Measurements from ENCODE around the gene CAMTA1. TPM values are rescaled to one million over a fixed set of nuclear protein-coding genes. Genes with fewer than 3 reads are reported as not detected.

CAMTA1 gene
- total RNA-seq, 2 donors from 2014 or later: 100 to 102 TPM

- Histone ChIP-seq H3K4me3 (no peak overlapping the region), H3K36me3 (no peaks in the 10 kb centered on the region), H3K4me1 (replicated peaks) (no peaks in the 10 kb centered on the region), H3K27ac (no peak overlapping the region), H3K9me3 (no peaks in the 10 kb centered on the region), H3K27me3 (replicated peaks; ENCODE audit: insufficient read depth) (no peaks in the 10 kb centered on the region)
- WGBS: 86% methylated on average over 2 of the region's 2 CpGs
- DNase-seq (ENCODE audit: low spot score): no peak
- TF ChIP-seq POLR2A (IDR thresholded peaks at IDR 0.05): no peak
- TF ChIP-seq POLR2AphosphoS5 (IDR thresholded peaks at IDR 0.05): no peak
- TF ChIP-seq, protein P1, sequence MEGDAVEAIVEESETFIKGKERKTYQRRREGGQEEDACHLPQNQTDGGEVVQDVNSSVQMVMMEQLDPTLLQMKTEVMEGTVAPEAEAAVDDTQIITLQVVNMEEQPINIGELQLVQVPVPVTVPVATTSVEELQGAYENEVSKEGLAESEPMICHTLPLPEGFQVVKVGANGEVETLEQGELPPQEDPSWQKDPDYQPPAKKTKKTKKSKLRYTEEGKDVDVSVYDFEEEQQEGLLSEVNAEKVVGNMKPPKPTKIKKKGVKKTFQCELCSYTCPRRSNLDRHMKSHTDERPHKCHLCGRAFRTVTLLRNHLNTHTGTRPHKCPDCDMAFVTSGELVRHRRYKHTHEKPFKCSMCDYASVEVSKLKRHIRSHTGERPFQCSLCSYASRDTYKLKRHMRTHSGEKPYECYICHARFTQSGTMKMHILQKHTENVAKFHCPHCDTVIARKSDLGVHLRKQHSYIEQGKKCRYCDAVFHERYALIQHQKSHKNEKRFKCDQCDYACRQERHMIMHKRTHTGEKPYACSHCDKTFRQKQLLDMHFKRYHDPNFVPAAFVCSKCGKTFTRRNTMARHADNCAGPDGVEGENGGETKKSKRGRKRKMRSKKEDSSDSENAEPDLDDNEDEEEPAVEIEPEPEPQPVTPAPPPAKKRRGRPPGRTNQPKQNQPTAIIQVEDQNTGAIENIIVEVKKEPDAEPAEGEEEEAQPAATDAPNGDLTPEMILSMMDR (IDR thresholded peaks at IDR 0.05): no peak
- intact Hi-C loops (cut with DNase I): no loop called here
Observed at GRCh38 chr1:6888870-6889269, 103.6 kb downstream of the CAMTA1 start.

DNA sequence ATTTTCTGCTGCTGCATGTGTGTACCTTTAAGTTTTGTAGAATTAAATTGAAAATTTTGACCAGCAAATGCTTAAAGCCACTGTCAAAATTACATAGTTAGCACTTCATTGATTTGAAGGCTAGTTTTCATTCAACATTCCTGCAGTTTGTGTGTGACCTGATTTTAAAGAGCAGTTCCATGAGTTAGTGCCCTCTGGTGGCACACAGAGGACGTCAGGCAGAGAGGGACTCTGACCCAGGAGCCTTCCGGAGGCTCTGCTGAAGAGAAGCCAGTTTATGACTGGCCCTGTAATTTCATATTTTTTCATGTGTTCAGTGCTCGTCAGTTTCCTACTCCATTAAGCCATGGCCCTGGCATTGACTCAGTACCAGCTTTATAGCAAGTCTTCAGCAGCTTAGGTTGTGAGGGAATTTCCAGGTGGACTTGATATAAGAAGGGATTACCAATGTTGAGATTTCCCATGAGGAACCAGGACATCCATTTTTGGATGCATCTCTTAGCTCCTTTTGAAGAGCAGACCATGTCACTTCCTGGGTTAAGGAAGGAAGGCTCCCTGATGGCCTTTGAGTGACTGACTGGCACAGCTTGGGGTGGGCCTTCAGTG, 104.7 kb downstream of the CAMTA1 start:
- no peak for TF ChIP-seq POLR2A (IDR thresholded peaks at IDR 0.05)
- TF ChIP-seq, protein P1 (IDR thresholded peaks at IDR 0.05): peak; percentile 39 to 72 (median 66)
- DNase-seq (ENCODE audit: low spot score): peak; percentile 35
- no peaks in the 10 kb centered on the region for H3K9me3 ChIP-seq
- no peaks in the 10 kb centered on the region for H3K4me1 ChIP-seq (replicated peaks)
- H3K27ac ChIP-seq: no peak overlapping the region
- no peak overlapping the region for H3K4me3 ChIP-seq
- no peaks in the 10 kb centered on the region for H3K27me3 ChIP-seq (replicated peaks; ENCODE audit: insufficient read depth)
- H3K36me3 ChIP-seq: no peaks in the 10 kb centered on the region
- 22% methylated on average over 3 of the region's 3 CpGs for WGBS
- intact Hi-C loops (cut with DNase I): loop anchor here (2.0 to 5.0 kb wide), 2 partner anchors 95 to 163 kb away; no protein-coding TSS in a partner anchor

DNA sequence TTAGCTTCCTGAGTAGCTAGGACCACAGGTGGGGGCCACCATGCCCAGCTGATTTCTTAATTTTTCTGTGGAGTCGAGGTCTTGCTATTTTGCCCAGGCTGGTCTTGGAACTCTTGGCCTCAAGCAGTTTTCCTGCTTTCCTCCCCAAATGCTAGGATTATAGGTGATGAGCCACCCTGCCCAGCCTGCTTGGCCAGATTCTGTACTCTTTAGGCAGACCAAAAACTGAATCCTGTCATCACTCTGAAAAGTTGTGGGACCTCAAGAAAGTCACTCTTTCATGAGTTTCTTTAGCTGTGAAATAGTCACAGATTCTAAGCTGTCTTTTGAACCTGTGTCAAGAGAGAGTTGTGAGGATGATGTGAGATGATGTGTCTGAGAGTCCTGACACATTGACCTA, 105.4 kb downstream of the CAMTA1 start:
- intact Hi-C loops (cut with DNase I): loop anchor here (2.0 to 5.0 kb wide), 2 partner anchors 96 to 163 kb away; no protein-coding TSS in a partner anchor
- H3K27ac ChIP-seq: no peak overlapping the region
- no peak for TF ChIP-seq POLR2A (IDR thresholded peaks at IDR 0.05)
- TF ChIP-seq POLR2AphosphoS5 (IDR thresholded peaks at IDR 0.05): no peak
- TF ChIP-seq, protein P1 (IDR thresholded peaks at IDR 0.05): no peak
- H3K9me3 ChIP-seq: no peaks in the 10 kb centered on the region
- H3K4me3 ChIP-seq: no peak overlapping the region
- H3K27me3 ChIP-seq (replicated peaks; ENCODE audit: insufficient read depth): no peaks in the 10 kb centered on the region
- 90% methylated on average over 1 of the region's 1 CpG for WGBS
- H3K36me3 ChIP-seq: no peaks in the 10 kb centered on the region
- no peak for DNase-seq (ENCODE audit: low spot score)
- H3K4me1 ChIP-seq (replicated peaks): no peaks in the 10 kb centered on the region

DNA sequence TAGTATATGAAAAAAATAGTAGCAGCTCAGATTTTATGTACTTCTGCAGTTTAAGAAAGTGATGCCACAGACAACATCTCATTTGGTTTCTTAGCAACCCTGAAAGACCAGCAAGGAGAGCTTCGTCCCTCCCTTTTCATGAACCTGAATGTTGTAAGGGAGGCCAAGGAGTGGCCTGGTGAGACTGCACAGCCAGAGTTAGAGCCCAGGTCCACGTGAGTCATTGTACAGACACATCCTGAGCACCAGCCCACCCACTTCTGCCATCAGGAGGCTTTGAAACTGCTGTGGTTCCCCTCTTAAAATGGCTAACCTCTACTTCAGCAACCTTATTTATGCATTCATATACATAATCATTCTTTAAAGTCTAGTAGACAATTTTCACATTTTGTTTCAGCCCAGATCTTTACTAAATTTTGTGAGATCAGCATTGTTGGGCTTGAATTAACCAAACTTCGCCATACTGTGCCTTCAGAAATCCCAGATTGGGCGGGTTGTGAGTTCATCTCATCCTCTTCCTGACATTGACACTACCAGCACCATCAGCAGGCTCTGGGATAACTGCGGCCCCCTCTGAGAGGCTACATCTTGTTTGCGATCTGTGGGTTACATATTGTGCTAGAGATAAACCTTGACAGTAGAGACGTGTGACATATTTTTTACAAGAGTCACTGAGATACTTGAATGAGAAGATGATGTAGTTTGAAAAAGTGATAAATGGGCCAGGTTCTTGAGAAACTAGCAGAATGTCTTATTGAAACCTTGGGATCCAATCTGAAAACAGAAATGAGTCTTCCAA, 106.7 kb downstream of the CAMTA1 start:
- TF ChIP-seq, protein P1 (IDR thresholded peaks at IDR 0.05): no peak
- TF ChIP-seq POLR2A (IDR thresholded peaks at IDR 0.05) (no peak), POLR2AphosphoS5 (IDR thresholded peaks at IDR 0.05) (no peak)
- Histone ChIP-seq H3K9me3 (no peaks in the 10 kb centered on the region), H3K27ac (no peak overlapping the region), H3K4me3 (no peak overlapping the region), H3K27me3 (replicated peaks; ENCODE audit: insufficient read depth) (no peaks in the 10 kb centered on the region), H3K36me3 (no peaks in the 10 kb centered on the region), H3K4me1 (replicated peaks) (no peaks in the 10 kb centered on the region)
- WGBS: 94% methylated on average over 7 of the region's 7 CpGs
- no peak for DNase-seq (ENCODE audit: low spot score)
- intact Hi-C loops (cut with DNase I): loop anchor here (2.0 to 5.0 kb wide), 2 partner anchors 97 to 165 kb away; no protein-coding TSS in a partner anchor

Measured in prostate gland (tissue), 2 donors.